ENCODE results near the gene NCAM2.
"Not testable (repeated sequence)": the region's sequence is repeated elsewhere in the genome, so short reads cannot be mapped to it uniquely, and the experiment has no call there.

NCAM2 gene

DNA sequence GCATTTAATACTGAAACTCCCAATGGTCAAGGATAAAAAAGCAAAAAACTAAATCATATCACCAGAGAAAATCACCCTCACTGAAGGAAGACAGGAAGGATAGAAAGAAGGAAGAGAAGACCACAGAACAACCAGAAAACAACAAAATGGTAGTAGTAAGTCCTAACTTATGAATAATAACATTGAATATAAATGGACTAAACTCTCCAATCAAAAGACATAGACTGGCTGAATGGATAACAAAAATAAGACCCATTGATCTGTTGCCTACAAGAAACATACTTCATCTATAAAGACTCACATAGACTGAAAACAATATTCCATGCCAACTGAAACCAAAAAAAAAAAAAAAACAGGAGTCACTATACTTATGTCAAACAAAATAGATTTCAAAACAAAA, 347.7 kb downstream of the NCAM2 start:
- DNase-seq, result no peak

DNA sequence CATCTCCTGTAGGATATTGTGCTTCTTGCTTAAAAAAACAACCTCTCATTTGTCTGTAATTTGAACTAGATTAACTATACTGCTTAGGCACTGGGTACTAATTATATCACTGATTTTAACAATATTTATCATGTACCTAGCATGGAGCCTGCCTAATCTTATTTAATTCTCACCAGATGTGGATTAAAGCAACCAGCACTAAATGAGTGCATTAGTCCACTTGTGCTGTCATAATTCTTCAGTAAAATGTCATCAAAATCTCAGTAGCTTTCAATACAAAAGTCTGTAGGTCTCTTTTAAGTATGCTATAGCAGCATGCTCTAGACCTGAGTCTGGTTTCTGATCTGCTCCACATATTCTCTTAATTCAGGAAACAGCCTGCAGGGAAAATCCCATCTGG, 368.1 kb downstream of the NCAM2 start:
- no peak for DNase-seq

DNA sequence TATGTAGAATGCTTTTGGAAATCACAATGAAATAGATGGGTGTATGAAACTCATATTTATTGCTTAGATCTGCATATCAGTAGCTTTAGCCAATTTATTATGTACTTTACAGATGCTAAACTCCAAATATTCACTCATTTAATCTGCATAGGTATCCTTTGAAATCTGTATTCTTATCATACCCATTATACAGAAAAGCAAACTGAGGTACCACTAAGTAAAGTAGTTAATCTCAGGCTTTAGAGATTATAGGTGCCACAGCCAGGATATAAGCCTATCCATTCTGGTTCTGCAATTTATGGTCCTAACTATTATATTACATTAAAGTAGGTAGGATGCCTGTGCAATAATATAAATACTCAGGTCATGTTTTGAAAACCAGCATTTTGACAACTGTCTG, 369.4 kb downstream of the NCAM2 start:
- DNase-seq, result no peak

DNA sequence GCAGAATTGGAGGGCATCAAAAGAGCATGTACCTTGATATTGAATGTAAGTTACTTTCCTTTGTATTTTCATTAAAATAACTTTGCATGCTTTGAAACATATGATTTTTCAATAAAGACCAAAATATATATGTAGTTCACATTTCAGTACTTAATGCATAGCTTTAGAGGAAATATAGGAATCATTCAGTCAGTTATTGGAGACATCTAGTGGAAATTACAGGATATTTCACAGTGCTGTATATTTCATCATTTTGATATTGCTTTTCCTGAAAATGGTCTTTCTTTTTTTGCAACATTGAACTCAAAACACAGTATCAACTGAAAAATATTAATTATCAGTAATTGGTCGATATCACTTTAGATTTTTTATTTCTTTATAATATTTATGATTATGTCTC, 375.8 kb downstream of the NCAM2 start:
- no peak for DNase-seq

DNA sequence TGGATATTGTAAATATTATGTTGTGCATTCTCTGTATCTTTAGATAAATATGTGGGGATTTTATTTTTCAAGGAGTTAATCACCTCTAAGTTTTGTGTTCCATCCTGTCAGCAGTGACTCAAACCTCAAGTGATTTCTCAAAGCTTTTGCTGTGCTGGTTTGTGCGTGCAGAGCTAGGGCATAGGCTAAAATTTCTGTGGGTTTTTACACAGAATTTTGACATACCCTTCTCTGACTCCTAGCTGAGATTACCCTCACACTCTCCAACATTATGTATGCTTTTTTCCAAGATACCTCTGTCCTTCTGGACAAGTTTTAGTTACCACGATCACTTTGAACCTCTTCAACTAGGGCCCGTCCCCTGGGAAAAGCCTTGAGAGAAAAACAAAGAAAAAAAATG, 384.9 kb downstream of the NCAM2 start:
- no peak for DNase-seq

DNA sequence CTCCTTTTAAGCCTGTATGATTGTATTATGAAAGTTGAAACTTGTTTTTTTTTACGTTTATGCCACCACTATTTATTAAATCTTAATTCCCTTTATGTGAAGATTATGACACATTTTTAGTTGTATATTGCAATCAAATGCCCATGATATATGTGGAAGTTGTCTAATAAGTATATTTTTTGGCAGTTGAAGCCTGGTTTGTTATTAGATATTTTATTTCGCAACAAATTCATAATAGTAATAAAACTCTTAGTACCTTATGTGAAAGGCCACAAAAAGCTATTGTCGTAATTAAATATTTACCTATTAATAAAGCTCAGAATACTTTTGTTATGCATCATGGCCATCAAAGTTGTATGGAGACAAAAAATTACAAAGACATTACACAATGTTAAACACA, 386.8 kb downstream of the NCAM2 start:
- no peak for DNase-seq

DNA sequence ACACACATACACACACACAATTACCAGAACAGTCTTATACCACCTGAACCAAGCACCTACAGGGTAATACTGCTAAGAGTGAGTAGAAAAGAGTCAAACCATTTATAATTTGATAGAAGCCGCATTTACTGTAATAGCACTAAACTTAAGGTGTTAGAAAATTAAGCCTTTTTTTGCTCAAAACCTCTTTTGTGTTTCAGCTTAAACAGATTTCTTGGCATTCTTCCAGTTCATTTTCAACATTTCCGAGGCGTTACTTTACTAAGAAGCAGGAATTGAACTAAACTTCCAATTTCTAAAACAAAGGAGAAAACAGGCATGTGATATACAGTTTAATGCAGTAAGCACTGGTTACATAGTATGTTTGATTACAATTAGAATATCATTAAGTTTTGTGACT, 387.2 kb downstream of the NCAM2 start:
- no peak for DNase-seq

DNA sequence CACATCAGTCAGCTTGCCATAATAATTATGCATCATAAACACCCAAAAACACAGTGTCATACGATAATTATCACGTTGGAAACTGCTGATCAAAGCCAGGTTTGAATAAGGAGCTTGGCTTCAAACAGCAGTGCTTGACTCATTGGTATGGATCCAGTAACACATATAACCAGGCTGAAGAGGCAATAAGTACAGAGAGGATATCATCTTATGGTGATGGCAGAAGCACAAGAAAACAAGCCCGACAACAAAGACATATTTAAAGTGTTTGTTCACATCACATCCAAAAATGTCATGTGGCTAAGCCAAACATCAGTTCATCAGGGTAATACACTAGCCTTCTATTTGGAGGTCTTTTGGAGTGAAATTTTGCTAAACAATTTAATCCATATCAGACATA, 389.7 kb downstream of the NCAM2 start:
- no peak for DNase-seq

DNA sequence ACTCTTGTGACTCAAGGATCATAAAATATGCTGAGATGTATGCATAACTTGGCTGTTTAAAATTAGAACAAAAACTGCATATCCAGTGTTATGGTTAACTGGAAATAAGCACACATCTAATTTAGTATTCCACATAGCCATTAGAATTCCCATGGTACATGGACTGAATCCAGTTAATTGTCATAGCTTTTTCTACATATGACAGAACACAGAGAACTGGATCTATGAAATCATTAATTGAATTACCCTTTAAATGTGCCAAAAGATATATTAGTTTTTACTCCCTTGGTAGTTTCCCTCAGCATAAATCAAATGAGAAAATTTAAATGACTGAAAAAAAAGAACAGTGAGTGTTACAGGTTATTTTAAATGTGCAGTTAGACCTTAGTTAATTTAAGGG, 395.9 kb downstream of the NCAM2 start:
- no peak for DNase-seq

DNA sequence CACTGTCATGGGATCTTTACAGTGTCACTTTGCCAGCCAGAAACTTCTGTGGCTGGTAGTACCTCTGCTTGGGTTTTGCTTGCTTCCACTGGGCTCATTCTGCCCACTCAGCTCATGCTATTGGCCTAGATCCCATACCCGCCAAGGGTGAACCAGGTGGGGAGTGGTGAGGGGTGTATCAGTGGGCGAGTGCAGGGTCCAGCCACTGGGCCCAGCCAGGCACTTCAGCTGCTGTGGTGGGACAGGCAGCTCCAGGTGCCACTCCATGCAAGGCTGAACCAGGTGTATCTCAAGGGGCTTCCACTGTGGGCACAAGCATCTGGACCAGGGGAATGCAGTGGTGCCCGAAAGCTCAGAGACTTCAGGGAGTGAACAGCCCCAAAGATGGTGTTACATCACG, 398.2 kb downstream of the NCAM2 start:
- DNase-seq, result no peak

DNA sequence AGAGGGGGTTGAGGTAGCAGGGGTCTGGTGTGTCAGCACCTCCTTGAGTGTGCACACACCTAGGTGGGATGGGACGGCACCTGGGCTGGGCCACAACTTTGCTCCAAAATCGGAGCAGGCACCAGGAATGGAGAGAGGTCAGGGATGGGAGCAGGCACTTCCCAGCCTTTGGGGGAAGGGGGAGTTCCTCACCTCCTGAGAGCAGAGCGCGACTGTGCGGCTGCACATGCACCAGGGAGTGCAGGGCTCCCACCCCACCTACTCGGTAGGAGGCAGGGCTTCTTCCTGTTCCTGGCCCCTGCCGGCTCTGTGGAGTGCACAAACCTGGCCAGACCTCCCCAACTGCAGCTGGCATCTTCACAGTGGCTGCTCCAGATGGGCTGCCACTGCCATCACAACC, 399.3 kb downstream of the NCAM2 start:
- DNase-seq, result no peak

DNA sequence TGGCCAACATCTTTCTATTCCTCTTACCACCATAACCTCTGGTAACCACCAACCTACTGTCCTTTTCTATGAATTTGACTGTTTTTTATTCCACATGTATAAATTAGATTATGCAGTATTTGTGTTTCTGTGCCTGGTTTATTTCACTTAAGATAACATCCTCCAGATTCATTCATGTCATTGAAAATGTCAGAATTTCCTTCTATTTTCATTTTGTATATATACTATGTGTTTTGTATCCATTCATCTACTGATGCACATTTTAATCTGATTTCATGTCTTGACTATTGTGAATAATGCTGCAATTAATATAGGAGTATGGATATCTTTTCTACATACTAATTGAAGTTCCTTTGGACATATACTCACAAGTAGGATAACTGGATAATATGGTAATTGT, 403.2 kb downstream of the NCAM2 start:
- DNase-seq, result no peak

DNA sequence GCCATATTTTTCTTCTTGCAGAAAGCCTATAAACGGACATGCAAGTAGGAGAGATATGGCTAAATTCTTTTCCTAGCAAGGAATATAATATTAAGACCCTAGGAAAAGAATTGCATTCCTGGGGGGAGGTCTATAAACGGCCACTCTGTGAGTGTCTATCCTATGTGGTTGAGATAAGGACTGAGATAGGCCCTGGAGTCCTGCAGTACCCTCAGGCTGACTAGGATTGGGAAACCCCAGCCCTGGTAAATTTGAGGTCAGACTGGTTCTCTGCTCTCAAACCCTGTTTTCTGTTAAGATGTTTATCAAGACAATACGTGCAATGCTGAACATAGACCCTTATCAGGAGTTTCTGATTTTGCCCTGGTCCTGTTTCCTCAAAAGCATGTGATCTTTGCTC, 404.0 kb downstream of the NCAM2 start:
- DNase-seq, result not testable (repeated sequence)

DNA sequence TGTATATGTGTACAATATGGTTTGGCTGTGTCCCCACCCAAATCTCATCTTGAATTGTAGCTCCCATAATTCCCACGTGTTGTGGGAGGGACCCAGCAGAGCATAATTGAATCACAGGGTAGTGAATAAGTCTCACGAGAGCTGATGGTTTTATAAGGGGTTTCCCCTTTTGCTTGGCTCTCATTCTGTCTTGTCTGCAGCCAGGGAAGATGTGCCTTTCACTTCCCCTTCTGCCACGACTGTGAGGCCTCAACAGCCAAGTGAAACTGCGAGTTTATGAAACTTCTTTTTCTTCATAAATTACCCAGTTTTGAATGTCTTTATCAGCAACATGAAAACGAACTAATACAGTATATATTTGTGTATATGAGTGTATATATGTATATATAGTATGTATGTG, 406.1 kb downstream of the NCAM2 start:
- DNase-seq, result not testable (repeated sequence)

DNA sequence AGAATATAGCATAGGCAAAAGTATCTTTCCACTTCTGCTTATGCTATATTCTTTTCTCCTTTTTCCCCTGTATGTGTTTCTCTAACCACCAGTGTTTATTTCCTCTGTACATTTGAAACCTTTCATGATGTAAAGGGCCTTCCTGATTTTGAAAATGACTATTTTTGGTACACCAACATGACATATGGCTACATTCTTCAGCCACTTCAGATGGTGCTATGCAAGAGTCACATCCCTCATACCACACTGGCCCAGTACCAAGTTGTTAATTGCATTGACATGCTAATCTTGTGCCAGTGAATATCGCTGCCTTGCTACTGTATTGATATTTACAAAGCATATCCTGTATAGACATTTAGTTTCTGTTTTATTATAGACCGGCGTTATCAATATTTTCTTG, 408.7 kb downstream of the NCAM2 start:
- no peak for DNase-seq

DNA sequence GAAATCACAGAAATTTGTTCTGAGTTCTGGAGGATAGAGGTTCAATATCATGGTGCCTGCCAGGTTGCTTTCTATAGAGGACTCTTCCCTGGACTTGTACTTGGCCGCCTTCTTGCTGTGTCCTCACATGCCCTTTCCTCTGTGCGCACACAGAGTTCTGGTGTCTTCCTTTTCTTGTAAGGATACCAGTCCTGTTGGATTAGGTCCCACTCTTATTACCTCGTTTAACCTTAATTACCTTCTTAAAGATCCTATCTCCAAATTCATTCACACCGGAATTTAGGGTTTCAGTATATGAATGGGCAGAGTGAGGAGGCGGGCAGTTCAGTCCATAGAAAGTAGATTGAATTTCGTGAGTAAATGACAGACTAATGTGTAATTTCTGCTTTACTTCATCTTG, 413.9 kb downstream of the NCAM2 start:
- DNase-seq, result no peak

DNA sequence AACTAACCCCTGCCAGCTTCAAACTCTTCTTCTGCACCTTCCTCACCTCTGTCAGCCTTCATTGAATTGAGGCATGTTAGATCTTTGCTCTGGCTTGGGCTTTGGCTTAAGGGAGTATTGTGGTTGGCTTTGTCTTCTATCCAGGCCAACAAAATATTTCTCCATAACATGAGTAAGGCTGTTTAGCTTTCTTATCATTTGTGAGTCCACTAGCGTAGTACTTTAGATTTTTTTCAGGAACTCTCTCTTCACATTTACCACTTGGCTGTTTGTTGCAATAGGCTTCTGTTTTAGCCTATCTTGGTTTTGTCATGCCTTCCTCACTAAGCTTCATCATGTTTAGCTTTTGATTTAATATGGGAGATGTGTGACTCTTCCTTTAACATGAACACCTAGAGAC, 417.5 kb downstream of the NCAM2 start:
- DNase-seq, result no peak

DNA sequence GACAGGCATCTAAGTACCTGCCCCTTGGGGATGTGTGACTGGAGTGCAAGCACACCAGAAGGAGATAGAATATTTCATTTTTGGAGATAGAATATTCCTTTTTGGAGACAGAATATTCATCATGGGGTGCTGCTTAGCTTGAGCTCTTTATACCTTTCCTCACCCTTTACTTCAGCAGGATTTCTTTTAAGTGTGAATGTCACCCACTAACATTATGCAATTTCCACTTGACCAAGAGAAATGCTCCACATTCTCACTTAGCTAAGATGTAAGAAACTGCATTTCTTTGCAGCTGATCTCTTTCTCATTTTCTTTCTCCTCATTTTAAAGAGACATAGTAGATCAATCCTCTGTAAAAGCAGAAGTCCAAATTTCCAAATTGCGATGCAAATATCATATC, 436.7 kb downstream of the NCAM2 start:
- DNase-seq, result no peak

DNA sequence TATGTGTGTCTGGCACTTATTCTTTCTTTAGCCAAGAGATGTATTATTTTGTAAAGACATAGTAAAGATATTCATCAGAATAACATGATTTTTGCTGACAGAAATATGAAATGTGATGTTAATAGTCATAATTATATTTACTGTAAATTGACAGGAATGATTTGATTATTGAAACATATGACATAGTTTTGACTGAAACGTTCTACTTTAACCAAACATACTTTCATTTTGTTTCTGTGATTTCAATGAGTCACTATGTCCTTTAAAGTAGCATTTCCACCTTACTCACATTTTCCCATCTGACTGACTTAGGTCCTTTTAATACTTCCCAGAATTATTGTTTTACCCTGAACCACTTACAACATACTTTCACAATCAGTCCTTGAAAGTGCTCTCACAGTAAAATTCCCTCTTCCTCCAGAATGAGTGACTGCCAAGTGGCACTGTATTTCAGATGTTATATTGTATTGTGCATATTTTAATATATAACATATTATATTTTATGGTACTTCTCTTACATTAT, 437.9 kb downstream of the NCAM2 start:
- DNase-seq, result no peak

DNA sequence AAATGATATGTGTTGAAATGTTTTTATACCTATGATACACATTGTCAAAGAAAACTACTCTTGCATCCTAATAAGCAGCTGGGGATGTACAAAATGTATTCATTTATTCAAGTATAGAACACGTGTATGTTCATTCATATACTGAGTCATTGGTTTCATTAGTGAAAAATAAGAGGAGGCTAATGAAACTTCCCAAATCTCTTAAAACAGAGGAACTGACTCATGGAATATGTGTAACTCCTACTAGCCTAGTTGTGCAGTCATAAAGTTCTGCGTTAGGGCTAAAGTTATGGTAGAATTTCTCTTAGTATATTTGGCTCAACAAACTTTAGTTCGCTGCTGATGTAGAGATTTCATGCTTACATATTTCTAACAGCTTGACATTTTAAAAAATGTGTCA, 441.6 kb downstream of the NCAM2 start:
- DNase-seq, result no peak

DNA sequence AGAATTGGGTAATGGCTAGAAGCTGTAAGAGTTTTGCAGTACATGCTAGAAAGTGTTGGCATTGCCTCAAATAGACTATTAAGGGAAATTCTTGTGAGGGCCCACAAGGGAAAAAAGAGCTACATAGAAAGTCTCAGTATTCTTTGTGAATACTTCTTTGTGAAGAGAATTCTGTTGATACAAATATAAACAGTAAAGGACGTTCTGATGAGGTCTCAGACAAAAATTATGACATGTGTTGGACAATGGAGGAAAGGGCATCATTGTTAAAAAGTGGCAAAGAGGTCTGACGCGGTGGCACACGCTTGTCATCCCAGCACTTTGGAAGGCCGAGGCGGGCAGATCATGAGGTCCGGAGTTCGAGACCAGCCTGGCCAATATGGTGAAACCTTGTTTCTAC, 458.9 kb downstream of the NCAM2 start:
- DNase-seq, result no peak

DNA sequence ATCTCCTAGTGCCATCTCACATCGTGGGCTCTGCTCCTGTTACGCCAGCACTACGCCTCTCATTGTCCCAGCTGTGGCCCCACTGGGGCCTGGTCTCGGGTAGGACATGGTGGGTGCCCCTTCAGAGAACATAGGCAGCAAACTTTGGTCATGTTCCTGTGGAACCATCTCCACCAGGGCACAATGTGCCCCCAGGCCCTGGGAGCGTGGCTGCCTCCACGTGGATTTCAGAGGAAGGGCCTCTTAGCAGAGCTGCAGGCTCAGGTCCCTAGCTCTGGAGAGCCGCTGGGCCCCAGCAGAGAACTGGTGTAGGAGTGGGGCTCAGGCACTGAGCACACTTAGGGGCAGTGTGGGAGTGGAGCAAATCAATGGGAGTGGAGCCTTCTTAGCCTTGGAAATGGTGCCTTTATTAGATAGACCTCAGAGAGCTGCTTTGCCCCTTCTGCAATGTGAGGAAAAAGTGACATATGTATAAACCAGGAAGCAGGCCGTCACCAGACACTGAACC, 460.0 kb downstream of the NCAM2 start:
- no peak for DNase-seq

DNA sequence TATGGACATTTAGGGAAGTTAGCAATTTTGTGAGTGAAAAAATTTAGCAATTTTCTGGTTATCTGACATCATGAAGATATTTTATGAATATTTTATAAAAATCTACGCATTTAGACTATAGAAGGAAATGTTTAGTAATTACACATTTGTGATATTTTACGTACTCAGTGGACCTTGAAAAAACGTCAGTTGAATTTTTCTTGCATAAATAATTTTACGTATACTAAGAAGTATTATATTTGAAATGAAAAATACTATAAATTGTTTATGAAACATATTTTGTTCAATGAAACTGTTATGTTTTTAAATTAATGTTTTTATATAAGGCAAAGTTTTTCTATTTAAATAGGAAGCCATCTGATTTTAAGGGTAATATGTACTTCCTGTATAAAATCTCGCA, 462.8 kb downstream of the NCAM2 start:
- no peak for DNase-seq

DNA sequence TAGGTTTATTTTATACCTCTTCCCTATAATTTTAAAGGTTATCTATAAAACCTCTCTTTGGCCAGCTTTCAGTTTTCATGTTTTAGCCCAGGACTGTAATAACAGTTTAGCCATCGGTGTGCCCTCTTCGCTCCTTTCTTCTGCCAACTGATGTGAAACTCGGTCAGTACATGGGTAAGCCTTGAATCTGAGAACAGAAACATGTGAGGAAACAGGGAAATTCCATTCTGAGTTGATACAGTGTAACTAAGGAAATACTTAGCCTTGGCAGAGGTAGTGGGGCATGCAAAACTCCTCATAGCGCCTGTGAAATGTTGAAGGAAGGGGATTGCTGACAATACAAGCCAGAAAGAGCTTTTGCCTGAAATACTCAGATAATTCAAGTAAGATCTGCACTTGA, 465.2 kb downstream of the NCAM2 start:
- DNase-seq, result peak; percentile 49

DNA sequence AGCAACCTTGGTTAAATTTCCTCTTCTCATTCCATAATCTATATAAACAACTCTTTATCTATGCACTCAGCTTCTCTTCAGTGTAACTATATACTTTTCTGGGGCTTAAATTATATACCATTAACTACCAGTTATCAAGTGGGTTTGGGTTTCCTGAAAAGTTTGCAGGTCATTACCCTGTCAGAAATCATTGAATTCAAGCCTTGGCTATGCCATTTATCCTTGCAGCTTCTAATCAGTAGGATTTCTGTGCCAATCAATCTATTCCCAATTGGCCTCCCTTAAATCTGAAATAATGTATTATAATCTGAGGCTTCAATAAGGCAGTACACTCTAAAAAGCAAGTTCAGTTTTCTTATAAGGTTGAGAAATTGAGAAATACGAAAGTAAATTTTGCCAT, 466.5 kb downstream of the NCAM2 start:
- DNase-seq, result no peak

DNA sequence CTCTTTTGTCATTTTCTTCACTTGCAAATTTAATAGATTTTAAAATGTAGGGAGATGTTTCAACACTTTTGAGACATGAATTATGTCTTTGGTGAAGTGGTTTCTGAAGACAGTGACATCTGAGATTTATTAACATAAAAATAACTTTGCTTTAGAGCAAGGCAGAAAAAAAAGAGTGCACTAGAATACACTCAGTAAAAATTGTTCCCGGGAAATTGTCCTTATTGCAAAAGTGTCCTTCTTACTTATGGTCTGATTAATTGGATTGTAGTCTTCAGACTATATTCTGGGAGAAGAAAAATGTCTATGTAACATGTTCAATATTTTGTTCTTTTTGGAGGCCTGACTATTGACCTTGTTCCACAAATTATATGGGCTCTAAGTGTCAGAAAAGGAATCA, 468.5 kb downstream of the NCAM2 start:
- DNase-seq, result no peak

Measured in kidney glomerular epithelial cell (primary cell).